HG03558 (cell line): ENCODE results near the gene KCNQ2.

Source experiments
- ATAC-seq: cut with Tn5 transposase; IDR thresholded peaks from one replicate; pipeline ENCODE4 v1.9.1; 2021; ENCODE audit warnings: moderate number of reproducible peaks; ENCODE audit not compliant: unreplicated experiment; ENCODE audit errors: extremely low read depth

KCNQ2 gene

DNA sequence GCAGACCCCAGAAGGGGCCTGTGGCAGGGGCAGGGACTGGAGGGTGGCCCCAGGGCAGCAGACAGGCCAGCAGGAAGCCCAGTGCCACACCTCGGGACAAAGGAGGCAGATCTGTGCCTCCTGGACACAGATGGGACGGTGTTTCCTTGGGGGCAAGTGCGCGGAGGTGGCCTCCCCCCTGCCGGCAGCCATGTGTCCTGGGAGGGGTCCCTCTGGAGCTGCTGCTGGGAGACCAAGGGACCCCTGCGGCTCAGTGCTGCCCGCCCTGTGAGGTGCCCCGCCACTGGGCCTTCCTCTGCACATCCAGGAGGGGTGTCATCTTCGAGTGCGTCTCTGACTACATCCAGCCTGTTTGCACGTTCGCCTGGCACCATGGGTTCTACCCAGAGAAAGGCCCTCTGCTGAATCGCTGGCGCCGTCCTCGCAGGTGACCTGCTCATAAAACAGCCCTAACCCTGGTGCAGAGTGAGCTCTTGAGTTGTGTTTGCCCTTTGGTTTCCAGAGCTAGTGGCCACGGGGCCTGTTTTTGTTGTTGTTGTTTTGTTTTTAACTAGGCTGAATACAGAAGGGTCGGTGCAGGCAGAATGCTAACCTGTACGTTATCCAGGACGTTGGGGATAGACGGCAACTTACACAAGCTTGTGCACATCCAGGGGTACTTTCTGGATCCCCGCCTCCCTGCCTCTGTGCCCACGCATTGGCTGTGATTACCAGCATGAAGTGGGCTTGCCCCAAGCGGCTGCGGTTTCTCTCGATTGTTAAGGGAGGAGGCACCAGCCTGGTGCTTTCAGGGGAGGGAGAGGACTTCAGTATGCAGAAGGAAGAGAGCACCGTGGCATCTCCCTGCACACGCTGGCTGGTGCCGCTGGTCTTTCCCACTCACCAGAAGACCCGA, 1.3 kb upstream of the KCNQ2 start:
- no peak for ATAC-seq

DNA sequence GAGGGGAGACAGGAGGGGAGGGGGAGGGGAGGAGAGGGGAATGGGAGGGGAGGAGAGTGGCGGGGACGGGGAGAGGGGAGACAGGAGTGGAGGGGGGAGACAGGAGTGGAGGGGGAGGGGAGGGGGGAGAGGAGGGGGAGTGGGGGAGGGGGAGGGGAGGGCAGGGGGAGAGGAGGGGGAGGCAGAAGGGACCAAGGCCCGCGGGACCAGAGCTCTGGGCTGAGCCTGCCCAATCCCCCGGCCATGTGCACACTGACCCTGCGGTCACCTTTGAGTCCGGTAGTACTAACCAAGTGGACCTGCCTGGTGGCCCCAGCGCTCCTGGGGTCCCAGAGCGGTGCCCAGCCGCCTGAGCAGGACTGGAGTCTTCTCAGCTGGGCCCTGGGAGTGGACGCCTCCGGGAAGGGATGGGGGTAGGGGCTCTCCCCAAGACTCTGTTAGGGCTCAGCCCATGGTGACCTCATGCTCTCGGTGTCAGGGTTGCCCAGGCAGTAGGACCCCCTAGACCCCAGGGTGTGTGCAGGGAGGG, 471 bp upstream of the KCNQ2 start:
- ATAC-seq, result no peak

DNA sequence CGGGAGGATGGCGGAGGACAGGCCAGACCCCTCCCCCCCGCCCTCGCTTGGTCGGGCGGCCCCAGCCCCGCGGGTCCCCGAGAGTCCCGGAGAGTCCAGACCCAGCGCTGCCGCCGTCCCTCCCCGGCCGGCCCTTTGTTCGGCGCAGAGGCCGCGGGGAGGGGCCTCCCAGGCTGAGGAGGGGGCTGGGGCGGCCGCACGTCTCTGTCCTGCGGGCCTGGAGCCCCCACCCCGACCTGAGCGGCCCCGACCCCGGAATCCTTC, 806 bp downstream of the KCNQ2 start:
- ATAC-seq, result no peak

DNA sequence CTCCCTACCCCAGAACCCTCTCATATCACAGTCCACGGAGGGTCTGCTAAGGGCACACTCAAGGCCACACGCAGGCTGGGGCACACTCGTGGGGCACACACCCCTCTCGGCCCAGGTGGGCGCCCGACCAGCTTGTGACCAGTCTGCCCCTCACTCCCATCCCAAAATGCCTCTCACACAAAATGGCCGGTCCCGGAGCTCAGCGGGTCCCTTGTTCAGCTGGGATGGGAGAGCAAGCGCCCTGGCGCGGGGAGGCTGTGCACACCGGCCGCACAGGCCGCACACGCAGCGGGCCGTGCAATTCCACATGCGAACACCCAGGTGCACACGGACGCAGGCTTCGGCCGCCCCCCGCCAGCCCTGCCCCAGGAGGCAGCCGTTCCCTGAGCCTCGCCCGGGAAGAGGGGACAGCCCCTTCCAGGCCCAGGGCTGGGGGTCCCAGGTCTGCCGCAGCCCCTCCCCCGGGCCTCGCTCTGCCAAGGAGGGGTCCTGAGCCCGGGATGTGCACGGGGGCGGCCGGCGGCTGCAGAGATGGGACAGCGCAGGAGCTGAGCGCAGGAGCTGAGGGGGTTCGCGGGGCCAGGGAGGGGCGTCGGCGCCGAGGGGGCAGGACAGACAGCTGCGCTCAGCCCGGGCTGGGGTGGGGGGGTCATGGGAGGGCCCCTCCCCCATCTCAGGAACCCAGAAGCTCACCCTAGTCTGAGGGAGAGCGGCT, 1.3 kb downstream of the KCNQ2 start:
- ATAC-seq, result no peak

DNA sequence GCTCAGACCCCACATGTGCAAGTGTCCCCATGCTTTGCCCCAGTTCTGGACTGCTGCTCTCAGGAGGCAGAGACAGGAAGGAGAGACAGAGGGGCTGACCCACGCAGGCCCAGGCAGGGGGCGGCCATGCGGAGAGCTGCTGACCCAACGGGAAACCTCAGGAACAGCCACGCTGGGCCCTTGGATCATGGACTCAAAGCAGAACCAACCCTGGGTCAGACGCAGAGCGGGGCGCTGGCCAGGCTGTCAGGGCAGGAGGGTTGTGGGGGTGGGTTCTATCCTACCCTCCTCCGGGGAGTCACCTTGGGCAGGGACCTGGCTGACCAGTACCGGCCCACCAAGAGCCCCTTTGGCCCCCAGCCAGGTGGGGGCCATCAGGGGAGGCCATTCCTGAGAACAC, 2.0 kb downstream of the KCNQ2 start:
- no peak for ATAC-seq

DNA sequence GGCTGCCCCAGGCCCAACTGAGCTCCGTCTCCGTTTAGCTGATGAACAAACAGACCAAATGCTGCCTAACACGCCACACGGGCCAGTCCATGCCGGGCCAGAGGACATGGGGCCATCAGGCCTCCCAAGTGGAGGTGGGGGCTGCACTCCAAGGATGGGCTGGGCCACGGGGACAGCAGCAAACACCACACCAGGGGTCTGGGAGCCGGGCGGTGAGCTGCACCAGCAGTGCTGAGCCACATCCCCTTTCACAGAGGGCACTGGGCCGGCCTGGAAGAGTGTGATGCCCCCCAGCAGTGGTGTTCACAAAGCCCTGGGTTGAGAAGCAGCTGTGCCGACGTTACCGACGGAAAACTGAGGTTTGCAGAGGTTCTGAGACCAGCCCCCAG, 2.7 kb downstream of the KCNQ2 start:
- no peak for ATAC-seq

DNA sequence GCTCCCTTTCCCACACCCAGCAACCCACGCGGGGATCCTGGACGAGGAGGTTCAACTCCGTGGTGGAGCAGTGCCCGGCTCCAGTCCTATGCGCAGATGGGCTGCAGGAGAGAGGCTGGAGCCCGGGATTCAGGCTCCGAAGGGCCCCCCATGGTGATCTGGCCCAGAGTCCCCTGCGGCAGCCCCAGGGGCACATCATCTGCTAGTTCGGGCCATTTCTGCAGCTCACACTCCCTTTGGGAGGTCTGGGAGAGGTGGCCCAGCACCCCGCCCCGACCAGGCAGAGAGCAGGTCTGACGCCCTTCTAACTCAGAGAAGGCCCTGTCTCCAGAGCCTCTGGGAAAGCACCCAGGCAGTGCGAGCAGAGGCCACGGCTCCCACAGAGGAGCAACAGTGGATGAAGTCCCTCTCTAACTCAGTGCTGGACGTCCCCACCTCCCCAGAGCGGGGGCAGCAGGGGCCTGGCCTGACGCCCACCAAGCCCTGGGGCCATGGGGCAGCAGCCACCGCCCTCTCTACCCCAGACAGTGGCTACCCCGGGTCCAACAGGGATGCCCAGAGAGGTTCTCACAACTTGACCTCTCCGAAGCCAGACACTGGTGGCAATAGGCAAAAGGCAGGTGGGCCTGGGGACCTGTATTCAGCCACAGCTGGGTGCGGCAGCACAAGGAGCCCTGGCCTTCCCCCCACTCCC, 3.3 kb downstream of the KCNQ2 start:
- ATAC-seq, result no peak

DNA sequence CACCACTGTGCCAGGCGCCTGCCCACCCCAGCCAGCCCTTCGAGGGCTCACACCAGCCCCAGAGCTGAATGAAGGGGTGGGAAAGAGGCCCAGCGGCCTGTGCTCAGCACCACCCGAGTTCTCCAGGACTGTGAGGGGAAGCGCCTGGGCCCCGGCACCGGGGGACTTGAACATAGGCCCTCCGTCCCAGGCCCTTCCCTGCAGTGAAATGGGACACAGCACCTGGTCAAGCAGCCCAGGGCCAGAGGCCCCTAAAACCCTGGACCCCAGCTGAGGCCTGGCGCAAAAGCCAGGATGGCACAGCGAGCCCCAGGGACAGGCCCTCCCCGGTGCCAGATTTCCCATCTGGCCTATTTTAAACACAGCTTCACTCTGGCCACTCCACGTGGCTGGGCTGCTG, 4.0 kb downstream of the KCNQ2 start:
- ATAC-seq, result no peak

DNA sequence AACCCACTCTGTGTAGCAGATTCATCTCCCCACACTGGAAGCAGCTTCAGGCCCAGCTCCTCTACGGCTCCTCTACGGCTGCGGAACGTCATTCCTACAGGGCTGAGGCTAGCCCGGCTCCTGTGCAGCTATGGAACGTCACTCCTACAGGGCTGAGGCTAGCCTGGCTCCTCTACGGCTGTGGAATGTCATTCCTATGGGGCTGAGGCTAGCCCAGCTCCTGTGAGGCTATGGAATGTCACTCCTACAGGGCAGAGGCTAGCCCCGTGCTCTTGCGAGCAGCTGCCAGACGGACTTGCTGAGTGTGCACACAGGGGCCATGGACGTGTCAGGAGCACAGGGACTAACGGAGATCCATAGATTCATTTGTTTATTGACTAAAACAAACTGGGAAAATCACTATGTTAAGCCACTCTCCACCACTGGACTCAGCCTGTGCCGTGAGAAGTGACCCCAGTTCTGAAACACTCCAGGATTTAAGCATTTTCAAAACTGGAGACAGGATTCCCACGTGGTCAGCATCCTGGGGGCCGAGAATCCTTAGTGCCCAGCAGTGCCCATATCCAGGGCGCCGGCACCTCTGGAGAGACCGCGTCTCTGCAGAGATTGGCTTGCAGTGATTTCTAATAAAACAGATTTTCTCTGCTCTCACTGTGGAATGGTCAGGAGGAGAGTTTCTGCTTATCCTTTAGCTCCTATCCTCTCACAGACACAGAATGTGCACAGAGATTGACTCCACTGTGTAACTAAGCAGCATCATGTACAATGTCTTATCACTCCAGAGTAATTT, 5.0 kb downstream of the KCNQ2 start:
- no peak for ATAC-seq

DNA sequence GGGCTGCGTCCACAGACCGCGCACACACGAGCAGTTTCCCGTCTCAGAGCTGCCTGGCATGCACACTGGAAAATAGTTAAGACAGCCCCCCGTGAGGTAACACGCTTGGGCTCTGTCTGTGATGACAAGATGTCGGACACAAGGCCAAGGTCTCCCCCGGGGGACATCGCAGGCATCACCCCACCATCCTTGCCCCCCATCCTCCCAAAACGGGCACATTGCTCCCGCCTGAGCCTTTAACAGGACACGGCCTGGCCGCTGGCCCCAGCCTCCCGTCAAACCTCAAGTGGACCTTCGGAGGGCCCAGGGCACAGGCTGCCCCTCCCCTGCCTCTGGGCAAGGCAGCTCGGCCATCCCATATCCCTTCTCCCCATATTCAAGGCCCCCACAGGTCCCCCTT, 5.6 kb downstream of the KCNQ2 start:
- no peak for ATAC-seq

DNA sequence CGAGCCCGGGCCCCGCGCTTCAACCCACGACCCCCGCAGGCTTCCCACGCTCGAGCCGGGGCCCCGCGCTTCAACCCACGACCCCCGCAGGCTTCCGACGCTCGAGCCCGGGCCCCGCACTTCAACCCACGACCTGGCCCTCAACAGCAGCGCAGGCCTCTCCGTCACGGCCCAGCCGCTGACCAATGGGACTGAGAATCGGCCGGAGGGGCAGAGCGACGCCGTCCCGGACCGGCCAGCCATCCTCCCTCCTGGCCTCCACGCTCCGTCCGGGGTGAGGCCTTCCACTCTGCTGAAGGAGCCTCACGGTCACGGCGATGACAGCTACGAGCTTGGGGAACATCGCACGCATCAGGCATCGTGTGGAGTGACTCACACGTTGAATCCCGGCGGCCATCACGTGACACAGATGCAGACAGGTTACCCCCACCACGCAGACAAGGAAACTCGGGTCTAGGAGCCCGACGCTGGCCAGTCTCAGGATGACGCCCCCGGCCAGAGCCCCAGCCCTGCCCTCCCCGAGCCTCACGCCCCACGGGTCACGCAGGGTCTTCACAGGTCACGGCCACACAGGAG, 6.1 kb downstream of the KCNQ2 start:
- no peak for ATAC-seq

DNA sequence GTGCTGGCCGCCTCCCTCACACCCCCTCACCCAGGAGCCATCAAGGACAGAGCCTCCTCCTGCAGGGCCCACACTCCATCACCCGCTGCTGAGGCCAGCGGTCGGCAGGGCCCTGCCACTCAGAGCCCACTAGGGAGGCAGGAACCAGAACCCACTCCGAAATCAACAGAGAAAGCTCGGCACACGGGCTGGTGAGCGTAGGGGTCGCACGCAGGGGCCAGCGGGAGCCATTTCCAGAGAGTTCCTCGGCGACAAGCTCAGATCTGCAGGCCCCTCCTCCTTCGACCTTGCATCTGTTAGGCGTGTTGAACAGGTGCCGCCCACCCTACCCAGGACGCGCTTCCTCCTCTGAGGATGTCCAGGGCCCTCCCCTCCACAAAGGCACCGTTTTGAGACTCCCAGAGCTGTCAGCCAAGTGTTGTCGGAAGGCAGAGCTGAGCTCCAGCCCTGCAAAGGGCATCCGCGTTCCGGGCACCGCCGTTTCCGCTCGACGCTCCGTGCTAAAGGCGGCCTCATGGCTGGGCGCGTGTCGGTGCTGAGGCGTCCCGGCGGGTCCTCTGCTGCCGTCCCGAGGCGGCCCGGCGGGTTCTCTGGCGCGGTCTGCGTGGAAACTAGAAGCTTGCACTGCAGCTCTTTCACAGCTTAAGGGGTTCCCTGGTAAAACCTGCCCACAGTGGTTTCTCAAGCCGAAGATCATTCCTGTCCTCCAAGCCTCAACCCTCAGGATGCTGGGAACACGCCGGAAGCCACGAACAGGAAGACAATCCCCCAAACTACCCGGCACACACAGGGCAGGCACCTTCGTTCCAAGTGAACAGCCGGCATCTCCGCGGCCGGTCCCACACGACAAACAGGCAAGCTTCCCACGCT, 6.8 kb downstream of the KCNQ2 start:
- no peak for ATAC-seq

DNA sequence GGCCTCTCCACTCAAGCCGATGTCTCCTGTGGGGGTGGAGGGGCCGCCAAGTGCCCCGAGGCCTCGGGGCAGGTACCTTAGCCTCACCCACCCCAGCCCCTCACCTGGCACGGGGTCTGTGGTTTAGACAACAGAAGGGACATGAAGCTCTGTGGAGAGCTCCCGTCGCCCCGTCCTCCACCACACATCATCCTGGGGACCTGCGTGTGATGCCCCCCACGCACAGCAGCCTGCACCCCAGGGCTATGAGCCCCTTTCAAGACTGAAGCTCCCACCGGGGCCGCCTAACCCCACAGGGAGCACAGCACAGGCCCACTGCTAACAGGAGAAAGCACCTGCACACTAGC, 8.2 kb downstream of the KCNQ2 start:
- no peak for ATAC-seq

DNA sequence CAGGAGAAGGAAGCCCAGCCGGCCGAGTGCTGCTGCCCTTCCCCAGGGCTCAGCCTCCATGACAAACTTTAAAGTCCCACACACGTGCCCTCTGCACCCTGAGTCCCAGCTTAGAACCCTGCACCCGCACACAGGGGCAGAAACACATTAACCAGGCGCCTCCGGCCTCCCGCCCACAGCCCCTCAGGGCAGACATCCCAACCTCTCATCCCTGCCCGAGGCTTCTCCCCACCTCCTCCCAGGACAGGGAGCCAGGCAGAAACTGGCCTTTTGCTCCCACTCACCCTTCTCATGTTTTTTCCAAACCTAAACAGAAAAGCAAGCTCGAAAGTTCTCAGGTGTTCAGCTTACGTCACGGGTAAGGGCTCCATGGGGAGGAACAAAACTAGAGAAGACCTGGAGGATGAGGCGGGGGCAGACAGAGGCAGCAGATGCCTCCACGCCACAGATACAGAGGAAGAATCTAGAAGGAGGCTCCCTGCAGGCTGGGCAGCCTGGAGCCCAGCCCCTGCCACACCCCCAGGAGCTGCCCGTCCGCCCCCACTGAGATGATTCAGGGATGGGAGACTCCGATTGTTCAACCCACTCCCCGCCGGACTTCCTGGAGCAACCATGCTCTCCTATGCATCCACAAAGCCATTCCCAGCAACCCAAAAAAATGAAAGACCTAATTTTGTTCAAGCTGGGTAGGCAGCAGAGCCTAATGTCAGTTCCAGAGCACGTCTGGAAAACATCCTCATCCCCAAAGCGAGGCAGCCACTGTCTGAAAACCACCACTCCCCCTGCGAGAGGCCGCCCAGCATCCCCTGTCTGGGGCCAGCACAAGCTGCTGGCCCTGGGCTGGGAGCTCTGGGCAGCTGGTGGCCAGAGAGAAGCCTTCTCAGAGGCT, 8.8 kb downstream of the KCNQ2 start:
- ATAC-seq, result no peak

DNA sequence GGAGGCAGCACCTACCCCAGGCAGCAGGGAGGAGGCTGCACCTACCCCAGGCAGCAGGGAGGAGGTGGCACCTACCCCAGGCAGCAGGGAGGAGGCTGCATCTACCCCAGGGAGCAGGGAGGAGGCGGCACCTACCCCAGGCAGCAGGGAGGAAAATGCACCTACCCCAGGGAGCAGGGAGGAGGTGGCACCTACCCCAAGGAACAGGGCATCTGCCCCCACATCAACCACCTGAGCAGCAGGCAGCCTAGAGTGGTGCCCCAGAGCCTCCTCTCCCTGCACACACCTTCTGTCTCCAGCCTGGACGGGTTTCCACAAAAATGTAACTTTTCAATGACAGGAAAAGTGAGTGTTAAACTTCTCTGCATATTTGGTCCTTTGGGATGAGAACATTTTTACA, 10.2 kb downstream of the KCNQ2 start:
- no peak for ATAC-seq

DNA sequence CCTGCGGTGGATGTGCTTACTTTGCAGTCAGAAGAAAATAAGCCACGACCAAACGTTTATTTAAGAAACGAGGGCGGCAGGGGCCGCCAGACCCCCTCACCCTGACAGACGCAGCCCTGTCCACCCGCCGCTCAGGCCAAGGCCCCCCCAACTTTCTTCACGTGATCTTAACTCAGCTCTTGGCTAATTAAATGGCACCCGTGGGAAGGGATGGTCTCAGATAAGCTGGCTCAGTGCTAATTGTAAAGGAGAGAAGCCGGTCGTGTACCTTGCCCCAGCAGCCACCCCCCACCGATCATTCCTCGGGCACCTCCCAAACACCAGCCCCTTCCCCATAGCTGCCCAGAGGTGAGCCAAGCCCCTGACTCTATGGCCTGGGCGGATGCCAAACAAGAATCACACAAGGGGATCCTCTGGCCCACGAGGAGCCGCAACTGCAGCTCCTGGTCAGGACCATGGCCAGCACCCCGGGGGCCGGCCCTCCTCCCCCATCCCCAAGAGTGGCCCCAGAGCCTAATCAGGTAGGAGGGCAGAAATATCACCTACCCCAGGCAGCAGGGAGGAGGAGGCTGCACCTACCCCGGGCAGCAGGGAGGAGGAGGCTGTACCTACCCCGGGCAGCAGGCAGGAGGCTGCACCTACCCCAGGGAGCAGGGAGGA, 11.2 kb downstream of the KCNQ2 start:
- no peak for ATAC-seq

DNA sequence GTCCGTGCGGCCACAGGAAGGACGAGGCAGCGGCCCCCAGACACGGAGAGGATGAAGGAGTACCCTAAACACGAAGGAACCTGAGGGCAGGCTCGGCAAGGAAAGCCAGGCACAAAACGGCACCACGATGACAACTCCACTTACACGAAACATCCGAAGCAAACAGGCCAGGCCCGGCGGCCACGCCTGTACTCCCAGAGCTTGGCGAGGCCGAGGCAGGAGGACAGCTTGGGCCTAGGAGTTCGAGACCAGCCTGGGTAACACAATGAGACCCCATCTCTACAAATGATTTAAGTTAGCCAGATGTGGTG, 13.4 kb downstream of the KCNQ2 start:
- no peak for ATAC-seq
